Suppressor macrophage treated with lipopolysaccharide for 1 hour (primary cell): ENCODE data around the gene ARL15.
A peak's percentile ranks its signal among the peaks of the same experiment; 100 is the strongest.
"Not testable (repeated sequence)": the region's sequence is repeated elsewhere in the genome, so short reads cannot be mapped to it uniquely, and the experiment has no call there.

Experiments
- DNase-seq, 3 donors: peaks; one replicate each; pipeline ENCODE4 v3.0.0-alpha.2; 2020 to 2022

ARL15 gene

DNA sequence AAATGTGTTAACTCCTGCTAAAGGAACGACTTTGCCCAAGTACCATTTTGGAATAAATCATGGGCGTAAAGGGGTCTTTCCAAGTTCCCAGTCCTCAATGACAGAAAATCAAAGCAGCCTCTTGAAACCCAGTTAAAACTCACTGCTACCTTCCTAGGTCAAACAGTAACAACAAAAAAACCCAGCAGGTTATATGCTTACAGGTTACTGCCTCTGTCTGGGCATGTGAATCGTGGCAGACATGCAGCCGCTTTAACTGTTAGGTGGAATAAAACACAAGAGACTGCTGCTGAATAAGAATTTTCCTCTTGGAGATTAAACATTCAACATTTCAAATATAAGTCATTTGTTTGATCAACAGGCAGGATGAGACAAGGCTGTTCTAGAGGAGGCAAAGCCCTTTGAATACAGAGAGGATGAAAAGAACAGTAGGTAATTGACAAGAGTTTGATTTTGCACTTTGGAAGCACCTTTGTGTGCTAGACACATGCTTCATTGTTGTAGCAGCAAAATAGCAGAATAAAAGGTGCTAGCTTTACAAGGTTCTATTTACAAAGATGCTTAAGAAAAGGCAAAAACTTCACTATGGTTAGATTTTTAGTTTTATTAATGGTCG, 430.6 kb downstream of the ARL15 start:
- DNase-seq: no peak

DNA sequence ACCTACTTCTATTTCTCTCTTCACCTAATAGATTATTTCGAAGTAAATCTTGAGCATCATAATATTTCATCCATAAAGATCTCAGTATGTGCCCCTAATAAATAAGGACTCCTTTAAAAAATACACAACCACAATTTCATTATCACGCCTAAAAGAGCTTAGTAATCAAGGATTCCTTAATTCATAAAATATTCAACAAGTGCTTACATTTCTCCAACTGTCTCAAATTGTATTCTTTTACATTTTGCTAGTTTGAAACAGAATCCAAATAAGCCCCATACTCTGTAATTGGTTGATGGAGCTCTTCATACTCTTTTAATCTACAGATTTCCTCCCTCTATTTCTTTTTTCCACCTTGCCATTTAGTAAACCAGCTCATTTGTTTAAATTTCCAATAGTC, 432.4 kb downstream of the ARL15 start:
- DNase-seq: no peak

DNA sequence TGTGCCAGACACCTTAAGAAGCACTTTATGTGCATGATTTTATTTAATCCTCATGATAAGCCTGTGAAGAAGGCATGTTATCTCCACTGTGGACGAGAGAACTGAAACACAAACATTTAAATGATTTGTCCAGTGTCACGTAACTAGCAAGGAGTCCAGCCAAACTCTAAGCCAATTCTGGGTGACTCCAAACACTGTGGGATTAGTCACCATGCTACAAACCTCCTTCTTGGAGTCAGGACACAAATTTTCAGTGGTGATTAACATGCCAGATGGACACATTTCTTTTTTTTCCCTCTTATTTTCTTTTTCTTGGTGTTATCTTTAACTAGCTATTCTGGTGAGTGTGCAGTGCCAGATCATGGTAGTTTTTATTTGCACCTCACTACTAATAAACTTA, 433.1 kb downstream of the ARL15 start:
- DNase-seq: no peak

DNA sequence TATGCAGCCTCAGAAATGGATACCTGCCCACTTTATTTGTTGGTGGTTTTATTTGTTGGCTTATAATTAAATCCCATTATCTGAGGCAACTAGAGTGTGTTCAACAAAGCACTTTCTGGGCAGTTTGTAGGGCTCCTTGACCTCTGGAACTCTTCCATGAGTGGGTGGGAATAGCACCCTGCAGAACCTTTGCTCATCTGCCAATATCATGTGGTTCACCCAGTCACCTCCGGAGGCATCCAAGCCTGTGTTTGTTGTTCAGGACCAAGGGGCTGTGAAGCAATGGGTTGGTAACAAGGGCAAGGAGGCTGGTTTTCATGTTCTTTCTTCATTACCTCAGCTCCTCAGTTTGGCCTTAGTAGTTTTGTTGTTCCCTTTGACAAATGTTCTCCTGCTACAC, 436.0 kb downstream of the ARL15 start:
- DNase-seq: peak in 2 of 3 donors; percentile 22 to 30

DNA sequence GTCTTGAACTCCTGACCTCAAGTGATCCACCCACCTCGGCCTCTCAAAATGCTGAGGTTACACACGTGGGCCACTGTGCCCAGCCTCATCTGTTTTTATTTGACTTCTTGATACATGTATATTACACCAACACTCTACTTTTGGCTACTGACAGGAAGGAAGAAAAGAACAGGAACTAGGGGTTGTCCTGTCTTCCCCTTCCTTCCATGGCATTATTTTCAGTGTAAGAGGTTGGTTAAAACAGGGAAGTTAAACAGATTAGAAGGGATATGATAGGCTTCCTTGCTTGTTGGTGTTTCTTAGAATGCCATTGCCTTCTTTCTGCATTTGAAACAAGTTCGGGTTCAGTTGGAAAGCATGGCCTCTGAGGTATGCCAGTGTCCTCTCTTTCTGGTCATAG, 437.1 kb downstream of the ARL15 start:
- peak in 2 of 3 donors; percentile 13 to 35 for DNase-seq

DNA sequence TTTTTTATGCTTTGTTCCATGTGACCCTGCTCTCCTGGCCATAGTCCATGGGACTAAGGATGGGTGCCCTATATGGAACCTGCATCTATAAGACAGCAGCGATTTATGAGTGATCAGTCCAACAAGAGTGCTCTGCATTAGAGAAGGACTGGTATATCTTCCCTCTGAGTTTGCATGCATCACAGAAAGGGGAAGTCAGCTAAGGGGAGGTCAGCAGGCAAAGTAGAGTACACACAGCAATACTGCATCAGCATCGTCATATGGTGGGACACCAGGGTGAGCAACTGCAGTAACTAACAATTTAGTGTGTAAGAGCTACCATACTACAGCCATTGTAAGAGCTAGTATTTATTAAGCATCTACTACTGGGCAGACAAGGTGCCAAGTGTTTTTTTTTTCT, 438.6 kb downstream of the ARL15 start:
- peak in 2 of 3 donors; percentile 39 to 41 for DNase-seq

DNA sequence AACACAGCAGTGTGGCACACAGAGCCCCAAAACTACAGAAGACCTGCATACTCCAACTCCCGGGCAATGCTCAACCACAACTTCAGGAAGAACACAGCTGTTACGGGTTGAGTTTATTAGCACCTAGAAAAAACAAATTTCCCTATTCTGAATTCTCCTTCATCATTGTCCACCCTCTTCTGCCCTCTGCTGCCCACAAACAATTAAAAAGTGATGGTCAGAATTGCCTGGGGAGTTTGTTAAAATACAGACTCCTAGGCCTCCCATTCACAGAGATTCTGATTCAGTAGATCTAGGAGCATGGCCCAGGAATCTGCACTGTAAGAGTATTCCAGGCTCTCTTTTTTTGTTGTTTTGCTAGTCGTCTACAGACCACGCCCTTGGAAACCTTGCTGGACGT, 439.3 kb downstream of the ARL15 start:
- no peak for DNase-seq

DNA sequence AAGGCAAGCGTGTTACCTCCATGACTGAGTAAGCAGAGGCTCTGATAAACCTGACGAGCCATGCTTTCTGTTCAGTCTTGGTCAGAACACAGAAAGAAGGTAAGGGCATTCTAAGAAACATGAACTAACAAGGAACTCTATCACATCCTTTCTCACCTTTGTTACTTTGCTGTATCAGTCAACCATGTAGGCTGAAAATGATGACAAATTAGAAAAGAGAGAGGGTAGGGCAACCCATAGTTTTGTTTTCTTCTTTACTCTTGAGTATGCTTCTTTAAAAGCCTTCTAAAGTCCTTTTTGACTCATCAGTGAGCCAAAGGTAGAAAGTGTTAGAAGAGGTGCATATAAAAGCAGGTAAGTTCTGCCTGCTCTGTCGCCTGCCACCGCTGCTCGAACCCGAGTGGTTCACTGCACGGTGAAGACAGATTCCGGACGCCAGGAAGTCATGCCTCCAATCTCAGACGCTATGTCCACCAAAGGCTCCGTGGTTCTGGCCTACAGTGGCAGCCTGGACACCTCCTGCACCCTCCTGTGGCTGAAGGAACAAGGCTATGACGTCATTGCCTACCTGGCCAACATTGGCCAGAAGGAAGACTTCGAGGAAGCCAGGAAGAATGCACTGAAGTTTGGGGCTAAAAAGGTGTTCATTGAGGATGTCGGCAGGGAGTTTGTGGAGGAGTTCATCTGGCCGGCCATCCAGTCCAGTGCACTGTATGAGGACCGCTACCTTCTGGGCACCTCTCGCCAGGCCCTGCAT, 451.5 kb downstream of the ARL15 start:
- DNase-seq: no peak

DNA sequence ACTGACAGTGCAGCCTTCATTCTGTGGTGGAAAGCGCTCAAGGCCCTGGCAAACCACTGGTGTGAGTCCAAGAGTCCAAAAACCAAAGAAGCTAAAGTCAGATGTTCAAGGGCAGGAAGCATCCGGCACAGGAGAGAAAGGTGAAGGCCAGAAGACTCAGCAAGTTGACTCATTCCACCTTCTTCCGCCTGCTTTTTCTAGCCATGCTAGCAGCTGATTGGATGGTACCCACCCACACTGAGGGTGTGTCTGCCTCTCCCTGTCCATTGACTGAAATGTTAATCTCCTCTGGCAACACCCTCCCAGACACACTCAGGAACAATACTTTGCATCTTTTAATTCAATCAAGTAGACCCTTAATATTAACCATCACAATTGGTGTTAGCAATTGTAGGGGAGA, 453.9 kb downstream of the ARL15 start:
- DNase-seq: no peak

DNA sequence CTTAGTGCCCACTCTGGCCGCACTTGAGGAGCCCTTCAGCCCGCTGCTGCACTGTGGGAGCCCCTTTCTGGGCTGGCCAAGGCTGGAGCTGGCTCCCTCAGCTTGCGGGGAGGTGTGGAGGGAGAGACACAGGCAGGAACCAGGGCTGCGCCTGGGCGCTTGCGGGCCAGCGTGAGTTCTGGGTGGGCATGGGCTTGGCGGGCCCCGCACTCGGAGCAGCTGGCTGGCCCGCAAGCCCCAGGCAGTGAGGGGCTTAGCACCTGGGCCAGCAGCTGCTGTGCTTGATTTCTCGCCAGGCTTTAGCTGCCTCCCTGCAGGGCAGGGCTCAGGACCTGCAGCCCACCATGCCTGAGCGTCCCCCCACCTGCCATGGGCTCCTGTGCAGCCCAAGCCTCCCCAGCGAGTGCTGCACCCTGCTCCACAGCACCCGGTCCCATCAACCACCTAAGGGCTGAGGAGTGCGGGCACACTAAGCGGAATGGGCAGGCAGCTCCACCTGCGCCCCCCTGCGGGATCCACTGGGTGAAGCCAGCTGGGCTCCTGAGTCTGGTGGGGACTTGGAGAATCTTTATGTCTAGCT, 473.4 kb downstream of the ARL15 start:
- not testable (repeated sequence) for DNase-seq

DNA sequence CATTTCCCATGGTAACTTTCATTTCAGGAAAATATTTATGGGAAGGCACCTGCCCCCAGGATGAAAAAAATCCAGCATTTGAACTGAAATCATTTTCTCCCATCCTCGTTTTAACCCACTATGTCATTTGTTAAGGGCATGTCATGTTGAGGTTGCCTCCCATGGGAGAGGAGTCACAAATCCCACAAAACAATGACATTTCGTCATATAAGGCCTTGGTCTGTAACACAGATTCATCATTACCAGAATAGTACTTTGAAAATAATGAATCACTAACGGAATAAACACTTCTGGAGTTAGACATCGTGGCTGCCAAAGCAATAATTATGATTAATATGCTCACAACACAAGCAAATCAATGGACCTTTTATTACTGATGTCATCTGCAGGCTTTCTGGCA, 475.9 kb downstream of the ARL15 start:
- DNase-seq: no peak
